ENCODE data around the gene IL6ST.

IL6ST gene

DNA sequence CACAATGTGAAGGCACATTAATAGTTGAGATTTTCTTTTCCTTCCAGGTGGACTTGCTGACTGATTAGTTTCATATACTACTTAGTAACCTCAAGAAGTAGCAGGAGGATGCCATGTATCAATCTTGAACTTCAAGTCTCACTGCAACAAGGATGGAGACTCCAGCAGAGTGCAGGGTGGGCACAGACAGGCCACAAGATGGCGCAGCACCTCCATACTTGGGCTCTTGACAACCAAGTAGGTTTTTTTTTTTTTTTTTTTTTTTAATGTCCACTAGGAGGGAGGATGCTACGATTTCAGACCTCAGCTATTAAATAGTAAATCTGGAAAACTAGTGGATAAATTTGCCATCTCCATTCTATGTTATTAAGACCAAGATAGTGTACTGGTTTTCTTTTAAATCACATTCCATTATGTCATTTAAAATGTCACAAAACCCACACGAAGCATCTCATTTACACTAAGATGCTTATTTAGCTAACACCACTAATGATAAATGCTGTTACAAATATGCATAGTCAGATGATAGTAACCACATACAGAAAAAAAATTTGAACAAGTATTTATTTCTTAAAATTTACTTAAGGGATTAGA lies 58.6 kb downstream of the IL6ST start:
- TF ChIP-seq, protein P1, sequence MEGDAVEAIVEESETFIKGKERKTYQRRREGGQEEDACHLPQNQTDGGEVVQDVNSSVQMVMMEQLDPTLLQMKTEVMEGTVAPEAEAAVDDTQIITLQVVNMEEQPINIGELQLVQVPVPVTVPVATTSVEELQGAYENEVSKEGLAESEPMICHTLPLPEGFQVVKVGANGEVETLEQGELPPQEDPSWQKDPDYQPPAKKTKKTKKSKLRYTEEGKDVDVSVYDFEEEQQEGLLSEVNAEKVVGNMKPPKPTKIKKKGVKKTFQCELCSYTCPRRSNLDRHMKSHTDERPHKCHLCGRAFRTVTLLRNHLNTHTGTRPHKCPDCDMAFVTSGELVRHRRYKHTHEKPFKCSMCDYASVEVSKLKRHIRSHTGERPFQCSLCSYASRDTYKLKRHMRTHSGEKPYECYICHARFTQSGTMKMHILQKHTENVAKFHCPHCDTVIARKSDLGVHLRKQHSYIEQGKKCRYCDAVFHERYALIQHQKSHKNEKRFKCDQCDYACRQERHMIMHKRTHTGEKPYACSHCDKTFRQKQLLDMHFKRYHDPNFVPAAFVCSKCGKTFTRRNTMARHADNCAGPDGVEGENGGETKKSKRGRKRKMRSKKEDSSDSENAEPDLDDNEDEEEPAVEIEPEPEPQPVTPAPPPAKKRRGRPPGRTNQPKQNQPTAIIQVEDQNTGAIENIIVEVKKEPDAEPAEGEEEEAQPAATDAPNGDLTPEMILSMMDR (IDR thresholded peaks at IDR 0.05; ENCODE audit: control extremely low read depth, extremely low read depth, low read depth, missing control alignments): peak; percentile 86
- peak; percentile 62 for DNase-seq (ENCODE audit: extremely low spot score)
- ChIA-PET CTCF (interaction anchor here (0.6 to 4.4 kb wide), 39 partner anchors 9 to 902 kb away, joined by 3 to 65 read pairs (median 4); no protein-coding TSS in a partner anchor), POLR2A (interaction anchor here (0.6 kb wide), 1 partner anchor 12 kb away, joined by 4 read pairs; no protein-coding TSS in a partner anchor)

DNA sequence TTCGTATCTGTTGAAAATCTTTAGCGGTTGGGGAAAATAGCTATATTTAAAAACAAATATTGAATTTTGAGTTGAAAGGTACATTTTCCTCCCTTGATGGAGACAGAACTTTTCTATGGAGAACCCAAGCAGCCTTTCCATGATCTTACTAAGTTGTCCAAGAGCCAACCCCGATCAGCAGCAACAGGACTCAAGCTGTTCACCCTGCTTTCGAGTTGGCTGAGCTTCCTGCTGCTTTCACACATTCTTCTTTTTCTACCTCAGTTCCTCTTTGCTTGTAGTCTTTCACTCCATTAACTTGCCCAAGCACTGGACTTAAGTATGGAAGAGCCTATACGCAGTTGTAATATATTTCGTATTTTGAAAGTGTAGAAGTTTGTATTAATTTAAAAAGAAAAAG lies 59.4 kb downstream of the IL6ST start:
- ChIA-PET CTCF (interaction anchor here (1.1 to 4.4 kb wide), 17 partner anchors 9 to 902 kb away, joined by 3 to 65 read pairs (median 6); no protein-coding TSS in a partner anchor), POLR2A (no interaction called here)
- DNase-seq (ENCODE audit: extremely low spot score): no peak
- TF ChIP-seq, protein P1 (IDR thresholded peaks at IDR 0.05; ENCODE audit: control extremely low read depth, extremely low read depth, low read depth, missing control alignments): no peak

DNA sequence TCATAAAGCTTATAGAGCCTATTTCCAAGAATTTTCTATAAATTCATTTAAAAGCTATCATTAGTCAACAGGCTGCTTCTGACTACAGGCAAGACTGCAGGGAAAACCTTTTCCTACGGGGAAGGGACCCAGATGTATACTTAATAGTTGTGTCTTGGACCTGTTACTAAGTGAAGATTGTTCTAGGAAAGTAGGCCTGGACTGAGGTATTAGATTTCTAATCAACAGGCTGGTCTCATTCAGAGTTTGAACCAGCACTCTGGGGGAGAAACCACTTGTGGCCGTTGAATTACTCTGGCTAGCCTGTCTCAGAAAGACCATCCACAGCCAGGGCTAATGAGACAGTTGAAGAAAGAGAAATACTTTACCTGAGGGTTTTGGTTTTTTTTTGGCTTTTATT lies 60.0 kb downstream of the IL6ST start:
- POLR2A ChIA-PET: no interaction called here
- CTCF ChIA-PET: interaction anchor here (1.1 to 4.4 kb wide), 15 partner anchors 9 to 903 kb away, joined by 3 to 65 read pairs (median 5); no protein-coding TSS in a partner anchor
- TF ChIP-seq, protein P1 (IDR thresholded peaks at IDR 0.05; ENCODE audit: control extremely low read depth, extremely low read depth, low read depth, missing control alignments): no peak
- DNase-seq (ENCODE audit: extremely low spot score): no peak

DNA sequence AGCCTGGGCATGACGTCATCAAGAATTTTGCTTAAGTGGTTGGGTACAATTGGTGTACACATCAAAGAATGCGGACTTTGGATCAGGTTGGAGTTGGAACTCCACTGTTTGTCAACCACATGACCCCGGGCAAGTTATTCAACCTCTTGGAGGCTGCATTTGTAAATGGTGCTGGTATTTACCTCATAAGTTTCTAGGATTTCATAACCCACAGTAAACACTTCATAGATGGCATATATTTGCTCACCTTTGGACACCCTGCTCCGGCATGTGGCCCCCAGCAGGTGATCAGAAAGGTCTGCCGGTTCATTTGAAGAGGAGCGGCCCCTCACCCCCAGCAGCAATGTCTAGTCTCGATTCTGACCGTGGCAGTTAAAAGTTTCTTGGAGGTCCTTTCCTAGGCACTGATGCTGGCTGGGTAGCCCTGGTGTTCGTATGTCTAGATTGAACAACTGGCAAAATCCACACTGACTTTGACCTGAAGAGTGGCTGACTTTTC lies 60.6 kb downstream of the IL6ST start:
- ChIA-PET CTCF (interaction anchor here (1.3 to 4.4 kb wide), 6 partner anchors 11 to 336 kb away, joined by 3 to 65 read pairs (median 13); no protein-coding TSS in a partner anchor), POLR2A (no interaction called here)
- DNase-seq (ENCODE audit: extremely low spot score): no peak
- TF ChIP-seq, protein P1 (IDR thresholded peaks at IDR 0.05; ENCODE audit: control extremely low read depth, extremely low read depth, low read depth, missing control alignments): no peak

DNA sequence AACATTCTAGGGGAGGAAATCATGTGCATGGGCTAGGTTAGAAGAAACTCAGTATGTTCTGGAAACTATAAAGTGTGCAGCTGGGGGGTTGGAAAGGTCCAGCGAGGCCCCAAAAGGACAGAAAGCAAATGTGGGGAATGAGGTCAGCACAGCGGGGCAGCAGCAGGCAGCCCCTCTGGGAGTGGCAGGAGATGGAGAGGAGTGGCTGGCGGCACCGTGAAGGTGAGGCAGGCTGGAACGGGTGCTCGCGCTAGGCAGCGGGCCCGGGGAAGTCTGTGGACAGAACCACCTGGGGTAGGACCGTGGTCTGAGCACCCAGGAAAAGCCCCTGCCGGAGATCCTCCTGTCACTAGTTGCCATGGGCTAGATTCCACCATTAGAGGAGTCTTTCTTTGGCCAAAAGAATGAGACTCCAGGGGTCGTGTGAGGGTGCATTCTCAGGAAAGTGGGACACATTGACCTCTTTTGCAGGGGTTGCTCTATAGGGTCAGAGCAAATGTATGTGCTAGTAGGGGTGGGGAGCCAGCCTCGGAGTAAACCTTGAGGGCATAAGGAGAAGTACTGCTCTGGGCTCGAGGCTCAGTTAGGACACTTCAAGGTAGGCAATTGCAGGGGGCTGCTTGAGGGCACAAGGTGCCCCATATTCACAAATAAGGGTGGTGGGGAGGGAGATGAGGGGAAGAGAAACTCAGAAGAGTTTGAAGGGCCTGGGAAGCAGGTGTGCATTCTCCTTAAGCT lies 61.2 kb downstream of the IL6ST start:
- ChIA-PET CTCF (interaction anchor here (1.0 to 2.7 kb wide), 5 partner anchors 10 to 905 kb away, joined by 4 to 16 read pairs (median 4); no protein-coding TSS in a partner anchor), POLR2A (no interaction called here)
- TF ChIP-seq, protein P1 (IDR thresholded peaks at IDR 0.05; ENCODE audit: control extremely low read depth, extremely low read depth, low read depth, missing control alignments): no peak
- DNase-seq (ENCODE audit: extremely low spot score): no peak

DNA sequence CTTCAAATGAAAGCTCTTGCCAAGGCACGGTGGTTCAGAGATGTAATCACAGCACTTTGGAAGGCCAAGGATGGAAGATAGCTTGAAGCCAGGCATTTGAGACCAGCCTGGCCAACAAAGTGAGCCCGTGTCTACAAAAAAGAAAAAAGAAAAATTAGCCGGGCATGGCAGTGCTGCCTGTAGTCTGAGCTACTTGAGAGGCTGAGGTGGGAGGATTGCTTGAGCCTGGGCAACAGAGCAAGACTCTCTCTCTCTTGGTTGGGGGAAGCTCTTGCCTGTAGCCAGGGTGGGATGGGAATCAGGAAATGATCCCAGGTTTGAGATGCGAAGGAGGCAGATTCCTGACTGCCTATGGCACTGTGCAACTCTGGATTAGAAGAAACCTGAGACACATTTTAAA lies 62.1 kb downstream of the IL6ST start:
- ChIA-PET CTCF (interaction anchor here (1.0 to 2.7 kb wide), 5 partner anchors 10 to 906 kb away, joined by 3 to 10 read pairs (median 4); no protein-coding TSS in a partner anchor), POLR2A (no interaction called here)

More for the DNA sequence above, 62.1 kb downstream of the IL6ST start:
- TF ChIP-seq, protein P1 (IDR thresholded peaks at IDR 0.05; ENCODE audit: control extremely low read depth, extremely low read depth, low read depth, missing control alignments): no peak
- DNase-seq (ENCODE audit: extremely low spot score): no peak

All from GM10248 (cell line).